Right atrium auricular region (tissue), 2 donors: ENCODE results near the gene EFCAB6. TPM values are rescaled to one million over a fixed set of nuclear protein-coding genes. Genes with fewer than 3 reads are reported as not detected.

ENCODE experiments used
- DNase-seq: peaks from one replicate; pipeline ENCODE4 v3.0.0-alpha.2; 2019; ENCODE audit warnings: low spot score
- H3K27ac ChIP-seq, 2 donors: fragments of 200-600 bp; sonication (generic); 1 replicate in 1 of 2; 2 replicates in 1 of 2; pipeline ENCODE4 v1.5.1; 2016 to 2019
- H3K27me3 ChIP-seq, 2 donors: fragments of 200-600 bp; sonication (generic); one replicate each; pipeline versions ENCODE4 v1.5.1 to v1.6.0; 2017 to 2019
- H3K36me3 ChIP-seq: fragments of 200-600 bp; sonication (generic); one replicate; pipeline ENCODE4 v1.5.1; 2016
- H3K4me1 ChIP-seq, 2 donors: fragments of 200-600 bp; sonication (generic); one replicate each; pipeline versions ENCODE4 v1.5.1 to v1.6.0; 2017 to 2019
- H3K4me3 ChIP-seq, 2 donors: fragments of 200-600 bp; sonication (generic); 1 replicate in 1 of 2; 2 replicates in 1 of 2; pipeline ENCODE4 v1.5.1; 2017 to 2019; ENCODE audit warnings: mild to moderate bottlenecking in 1 of 2, moderate library complexity in 1 of 2
- H3K9me3 ChIP-seq, 2 donors: fragments of 200-600 bp; sonication (generic); one replicate each; pipeline ENCODE4 v1.5.1; 2019
- CTCF ChIP-seq, 2 donors: fragments of 200-600 bp; sonication (generic); IDR thresholded peaks; one replicate each; pipeline ENCODE4 v1.5.1; 2019; ENCODE audit warnings: antibody characterized with exemption in 2 of 2
- total RNA-seq, 2 donors: library from RNA; depleted of rRNA; stranded (reverse); fragments of >200 nt; gene quantifications; one replicate each; pipeline ENCODE4 v1.1.0, GENCODE V29; 2016

The EFCAB6 gene
- total RNA-seq, 2 donors from 2014 or later, result 1.5 TPM

- no peak for TF ChIP-seq CTCF (IDR thresholded peaks at IDR 0.05)
- Histone ChIP-seq H3K9me3 (no peaks in the 10 kb centered on the region), H3K4me1 (no peaks in the 10 kb centered on the region), H3K27ac (no peak overlapping the region), H3K36me3 (no peaks in the 10 kb centered on the region), H3K27me3 (no peaks in the 10 kb centered on the region), H3K4me3 (no peak overlapping the region)
- DNase-seq, result no peak
Measured at GRCh38 chr22:43755452-43755851, 56.7 kb downstream of the EFCAB6 start.

- Histone ChIP-seq H3K36me3 (no peaks in the 10 kb centered on the region), H3K27ac (no peak overlapping the region), H3K9me3 (no peaks in the 10 kb centered on the region), H3K27me3 (no peaks in the 10 kb centered on the region), H3K4me3 (no peak overlapping the region), H3K4me1 (no peaks in the 10 kb centered on the region)
- no peak for DNase-seq
- TF ChIP-seq CTCF (IDR thresholded peaks at IDR 0.05), result no peak
Measured at GRCh38 chr22:43755011-43755410, 57.1 kb downstream of the EFCAB6 start.

- no peaks in the 10 kb centered on the region for H3K4me1 ChIP-seq
- no peak overlapping the region for H3K4me3 ChIP-seq
- no peak for TF ChIP-seq CTCF (IDR thresholded peaks at IDR 0.05)
- no peaks in the 10 kb centered on the region for H3K36me3 ChIP-seq
- DNase-seq, result no peak
- H3K27me3 ChIP-seq, result no peaks in the 10 kb centered on the region
- no peak overlapping the region for H3K27ac ChIP-seq
- no peaks in the 10 kb centered on the region for H3K9me3 ChIP-seq
Measured at GRCh38 chr22:43754176-43754575, 57.9 kb downstream of the EFCAB6 start.

GRCh38 chr22:43753688-43754087 lies 58.4 kb downstream of the EFCAB6 start:
- H3K4me1 ChIP-seq, result no peaks in the 10 kb centered on the region
- TF ChIP-seq CTCF (IDR thresholded peaks at IDR 0.05), result no peak
- no peaks in the 10 kb centered on the region for H3K36me3 ChIP-seq
- DNase-seq, result no peak
- no peaks in the 10 kb centered on the region for H3K27me3 ChIP-seq
- no peak overlapping the region for H3K4me3 ChIP-seq
- no peak overlapping the region for H3K27ac ChIP-seq
- H3K9me3 ChIP-seq, result no peaks in the 10 kb centered on the region

- TF ChIP-seq CTCF (IDR thresholded peaks at IDR 0.05), result no peak
- Histone ChIP-seq H3K27ac (no peak overlapping the region), H3K4me3 (no peak overlapping the region), H3K4me1 (no peaks in the 10 kb centered on the region), H3K9me3 (no peaks in the 10 kb centered on the region), H3K36me3 (no peaks in the 10 kb centered on the region), H3K27me3 (no peaks in the 10 kb centered on the region)
- no peak for DNase-seq
Measured at GRCh38 chr22:43750751-43751150, 61.4 kb downstream of the EFCAB6 start.

GRCh38 chr22:43749473-43749872 lies 62.6 kb downstream of the EFCAB6 start:
- Histone ChIP-seq H3K4me1 (no peaks in the 10 kb centered on the region), H3K9me3 (no peaks in the 10 kb centered on the region), H3K27me3 (no peaks in the 10 kb centered on the region), H3K4me3 (no peak overlapping the region), H3K27ac (no peak overlapping the region), H3K36me3 (no peaks in the 10 kb centered on the region)
- TF ChIP-seq CTCF (IDR thresholded peaks at IDR 0.05), result no peak
- DNase-seq, result no peak
